Transverse colon (tissue), 4 donors: ENCODE measurements around the gene PTHLH.

ENCODE experiments used
- EP300 ChIP-seq: sonication (generic); formaldehyde crosslinking; IDR thresholded peaks from one replicate; pipeline ENCODE4 v1.6.1; 2017; ENCODE audit warnings: antibody characterized with exemption, low read depth
- POLR2A ChIP-seq: fragments of 450-650 bp; IDR thresholded peaks from one replicate; pipeline ENCODE4 v1.6.1; 2016; ENCODE audit warnings: antibody characterized with exemption, mild to moderate bottlenecking, moderate library complexity
- POLR2AphosphoS5 ChIP-seq, 3 donors: sonication (generic); formaldehyde crosslinking; IDR thresholded peaks; one replicate each; pipeline ENCODE4 v1.6.1; 2016; ENCODE audit warnings: antibody characterized with exemption in 3 of 3
- TF ChIP-seq, protein P1 (sequence below), 5 experiments: fragments of 200-600 bp in 3 of 5; fragments of 450-650 bp in 2 of 5; sonication (generic) in 3 of 5; IDR thresholded peaks; 1 replicate in 2 of 5; 2 replicates in 3 of 5; pipeline ENCODE4 v1.5.1; 2016 to 2017; ENCODE audit warnings: antibody characterized with exemption in 5 of 5, inconsistent platforms in 3 of 5, mild to moderate bottlenecking in 2 of 5, moderate library complexity in 1 of 5

DNA sequence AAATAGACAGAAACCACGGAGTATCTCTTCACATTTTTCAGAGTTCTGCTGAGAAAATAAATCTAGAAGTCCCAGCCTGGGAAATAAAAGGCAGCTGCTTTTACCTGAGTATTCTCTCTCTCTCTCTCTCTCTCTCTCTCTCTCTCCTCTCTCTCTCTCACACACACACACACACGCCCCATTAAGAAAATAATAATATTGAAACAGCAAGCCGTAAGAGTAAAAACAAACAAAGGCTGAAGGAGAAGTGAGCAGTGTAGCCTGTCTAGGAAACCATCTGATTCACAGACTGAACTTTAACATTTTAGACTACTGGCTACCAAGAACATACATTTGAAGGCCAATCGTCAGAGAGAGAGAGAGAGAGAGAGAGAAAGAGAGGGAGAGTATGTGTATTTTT, 8.4 kb downstream of the PTHLH start:
- TF ChIP-seq, protein P1, sequence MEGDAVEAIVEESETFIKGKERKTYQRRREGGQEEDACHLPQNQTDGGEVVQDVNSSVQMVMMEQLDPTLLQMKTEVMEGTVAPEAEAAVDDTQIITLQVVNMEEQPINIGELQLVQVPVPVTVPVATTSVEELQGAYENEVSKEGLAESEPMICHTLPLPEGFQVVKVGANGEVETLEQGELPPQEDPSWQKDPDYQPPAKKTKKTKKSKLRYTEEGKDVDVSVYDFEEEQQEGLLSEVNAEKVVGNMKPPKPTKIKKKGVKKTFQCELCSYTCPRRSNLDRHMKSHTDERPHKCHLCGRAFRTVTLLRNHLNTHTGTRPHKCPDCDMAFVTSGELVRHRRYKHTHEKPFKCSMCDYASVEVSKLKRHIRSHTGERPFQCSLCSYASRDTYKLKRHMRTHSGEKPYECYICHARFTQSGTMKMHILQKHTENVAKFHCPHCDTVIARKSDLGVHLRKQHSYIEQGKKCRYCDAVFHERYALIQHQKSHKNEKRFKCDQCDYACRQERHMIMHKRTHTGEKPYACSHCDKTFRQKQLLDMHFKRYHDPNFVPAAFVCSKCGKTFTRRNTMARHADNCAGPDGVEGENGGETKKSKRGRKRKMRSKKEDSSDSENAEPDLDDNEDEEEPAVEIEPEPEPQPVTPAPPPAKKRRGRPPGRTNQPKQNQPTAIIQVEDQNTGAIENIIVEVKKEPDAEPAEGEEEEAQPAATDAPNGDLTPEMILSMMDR (IDR thresholded peaks at IDR 0.05) = no peak
- TF ChIP-seq POLR2AphosphoS5 (IDR thresholded peaks at IDR 0.05) (no peak), POLR2A (no peak), EP300 (no peak)
